A673 (cell line): ENCODE measurements around the gene DIP2B. TPM values are rescaled to one million over a fixed set of nuclear protein-coding genes. Genes with fewer than 3 reads are reported as not detected.

Experiments used
- BruUV-seq: library from RNA; stranded (reverse); fragments of 400-500 nt; replicated peaks from 2 replicates; lab custom pipeline; 2021; lab: Mats Ljungman, UMichigan
- CTCF ChIA-PET: fragments of 300-600 bp; sonication (Branson Sonifier 250); formaldehyde crosslinking; loops from one replicate; lab custom pipeline; 2022; ENCODE audit warnings: antibody characterized with exemption; lab: Charles Lee
- POLR2A ChIA-PET: fragments of 300-600 bp; sonication (Branson Sonifier 250); formaldehyde crosslinking; loops from one replicate; lab custom pipeline; 2022; ENCODE audit warnings: antibody characterized with exemption; ENCODE audit not compliant: low non-redundant PET; lab: Charles Lee
- DNase-seq: peaks from one replicate; pipeline ENCODE4 v3.0.0-alpha.2; 2015; ENCODE audit warnings: low spot score
- H3K27ac ChIP-seq: fragments of 200-600 bp; sonication (generic); 2 replicates; pipeline ENCODE4 v1.5.1; 2016; ENCODE audit warnings: mixed run types, low read depth, mild to moderate bottlenecking, mixed read lengths, antibody characterized with exemption, low read length; ENCODE audit not compliant: poor library complexity, severe bottlenecking
- H3K27me3 ChIP-seq: fragments of 200-600 bp; sonication (generic); replicated peaks from 2 replicates; pipeline ENCODE4 v1.6.1; 2017; ENCODE audit warnings: mixed run types, low read depth, mild to moderate bottlenecking, mixed read lengths, antibody characterized with exemption, low read length; ENCODE audit not compliant: insufficient read depth, poor library complexity
- H3K36me3 ChIP-seq: fragments of 200-600 bp; sonication (generic); 2 replicates; pipeline ENCODE4 v1.6.1; 2016; ENCODE audit warnings: mixed run types, mild to moderate bottlenecking, mixed read lengths, antibody characterized with exemption, low read length; ENCODE audit not compliant: insufficient read depth, poor library complexity, severe bottlenecking
- H3K4me1 ChIP-seq: fragments of 200-600 bp; sonication (generic); 2 replicates; pipeline ENCODE4 v1.6.1; 2017; ENCODE audit warnings: mixed run types, mild to moderate bottlenecking, mixed read lengths, antibody characterized with exemption, low read length; ENCODE audit not compliant: insufficient read depth, poor library complexity, severe bottlenecking
- H3K4me3 ChIP-seq: fragments of 200-600 bp; sonication (generic); 2 replicates; pipeline ENCODE4 v1.5.1; 2016; ENCODE audit warnings: low read depth, mixed run types, mild to moderate bottlenecking, mixed read lengths, low read length; ENCODE audit not compliant: poor library complexity, severe bottlenecking
- H3K9me3 ChIP-seq: fragments of 200-600 bp; sonication (generic); 2 replicates; pipeline ENCODE4 v1.6.1; 2016; ENCODE audit warnings: mixed run types, low read depth, mild to moderate bottlenecking, mixed read lengths, antibody characterized with exemption, low read length; ENCODE audit not compliant: poor library complexity, severe bottlenecking
- EZH2 ChIP-seq: fragments of 200-600 bp; sonication (generic); IDR thresholded peaks from 2 replicates; pipeline ENCODE4 v1.6.1; 2017; ENCODE audit warnings: borderline replicate concordance, low read depth, mild to moderate bottlenecking, mixed read lengths, antibody characterized with exemption, low read length; ENCODE audit not compliant: poor library complexity, severe bottlenecking
- intact Hi-C: fragments of 100-400 bp; cut with micrococcal nuclease; formaldehyde crosslinking; loops from one replicate; pipeline ENCODE4 v1.10.0; 2022; ENCODE audit not compliant: unreplicated experiment
- total RNA-seq: library from RNA; stranded (reverse); gene quantifications from 2 replicates; pipeline ENCODE4 v1.2.3, GENCODE V29; 2021
- TF ChIP-seq, protein P1 (sequence below): fragments of 300-800, 200-600 bp; sonication (generic); conservative IDR thresholded peaks from 2 replicates; pipeline ENCODE4 v1.5.1; 2017; ENCODE audit warnings: low read depth, mild to moderate bottlenecking, antibody characterized with exemption, low read length, moderate library complexity, mixed read lengths

DIP2B gene
- total RNA-seq, 1 experiment from 2014 or later = 40.5 TPM

DNA sequence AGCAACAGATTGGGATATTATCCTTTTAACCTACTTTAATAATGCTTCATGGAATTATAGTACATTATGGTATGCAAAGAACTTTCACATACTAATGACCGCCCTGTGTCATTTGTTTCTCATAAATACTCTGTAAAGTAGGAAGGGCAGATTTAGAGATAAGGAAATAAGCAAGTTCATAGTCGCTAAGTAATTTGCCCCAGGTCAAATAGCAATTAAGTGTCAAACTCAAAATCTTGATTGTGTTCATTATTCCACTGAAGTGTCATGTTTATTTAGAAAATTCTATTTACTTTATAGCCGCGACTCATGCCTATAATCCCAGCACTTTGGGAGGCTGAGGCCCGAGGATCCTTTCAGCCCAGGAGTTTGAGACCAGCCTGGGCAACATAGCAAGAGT, 160.4 kb downstream of the DIP2B start:
- no TSS peak for BruUV-seq
- Histone ChIP-seq H3K9me3 (no peaks in the 10 kb centered on the region), H3K4me3 (no peak overlapping the region), H3K27me3 (no peaks in the 10 kb centered on the region), H3K27ac (no peak overlapping the region), H3K36me3 (no peaks in the 10 kb centered on the region), H3K4me1 (peaks cover 26% of the 10 kb centered on the region)
- intact Hi-C loops = no loop called here
- no peak for TF ChIP-seq EZH2
- TF ChIP-seq, protein P1, sequence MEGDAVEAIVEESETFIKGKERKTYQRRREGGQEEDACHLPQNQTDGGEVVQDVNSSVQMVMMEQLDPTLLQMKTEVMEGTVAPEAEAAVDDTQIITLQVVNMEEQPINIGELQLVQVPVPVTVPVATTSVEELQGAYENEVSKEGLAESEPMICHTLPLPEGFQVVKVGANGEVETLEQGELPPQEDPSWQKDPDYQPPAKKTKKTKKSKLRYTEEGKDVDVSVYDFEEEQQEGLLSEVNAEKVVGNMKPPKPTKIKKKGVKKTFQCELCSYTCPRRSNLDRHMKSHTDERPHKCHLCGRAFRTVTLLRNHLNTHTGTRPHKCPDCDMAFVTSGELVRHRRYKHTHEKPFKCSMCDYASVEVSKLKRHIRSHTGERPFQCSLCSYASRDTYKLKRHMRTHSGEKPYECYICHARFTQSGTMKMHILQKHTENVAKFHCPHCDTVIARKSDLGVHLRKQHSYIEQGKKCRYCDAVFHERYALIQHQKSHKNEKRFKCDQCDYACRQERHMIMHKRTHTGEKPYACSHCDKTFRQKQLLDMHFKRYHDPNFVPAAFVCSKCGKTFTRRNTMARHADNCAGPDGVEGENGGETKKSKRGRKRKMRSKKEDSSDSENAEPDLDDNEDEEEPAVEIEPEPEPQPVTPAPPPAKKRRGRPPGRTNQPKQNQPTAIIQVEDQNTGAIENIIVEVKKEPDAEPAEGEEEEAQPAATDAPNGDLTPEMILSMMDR = no peak
- POLR2A ChIA-PET = no interaction called here
- CTCF ChIA-PET = interaction anchor here (1.2 kb wide), 1 partner anchor 160 kb away, joined by 7 read pairs; the partner anchor contains the start of gene DIP2B
- DNase-seq = no peak

DNA sequence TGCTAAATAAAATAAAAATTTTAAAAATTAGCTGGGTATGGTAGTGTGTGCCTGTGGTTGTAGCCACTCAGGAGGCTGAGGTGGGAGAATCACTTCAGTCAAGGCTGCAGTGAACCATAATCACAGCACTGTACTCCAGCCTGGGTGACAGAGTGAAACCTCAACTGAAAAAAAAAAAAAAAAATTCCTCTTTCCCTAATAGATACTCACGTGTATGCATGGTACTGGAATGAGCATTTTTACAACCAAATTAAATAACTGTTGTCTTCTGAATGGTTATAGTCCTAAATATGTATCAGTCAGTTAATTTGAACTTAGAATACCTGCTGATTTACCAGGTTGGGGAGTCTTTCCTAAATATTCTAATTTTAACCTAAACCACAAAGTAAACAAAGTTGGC, 160.8 kb downstream of the DIP2B start:
- BruUV-seq = no TSS peak
- Histone ChIP-seq H3K27ac (no peak overlapping the region), H3K4me1 (peaks cover 21% of the 10 kb centered on the region), H3K4me3 (no peak overlapping the region), H3K36me3 (no peaks in the 10 kb centered on the region), H3K9me3 (no peaks in the 10 kb centered on the region), H3K27me3 (no peaks in the 10 kb centered on the region)
- intact Hi-C loops = no loop called here
- DNase-seq = no peak
- no peak for TF ChIP-seq EZH2
- TF ChIP-seq, protein P1 = no peak
- ChIA-PET POLR2A (no interaction called here), CTCF (no interaction called here)

DNA sequence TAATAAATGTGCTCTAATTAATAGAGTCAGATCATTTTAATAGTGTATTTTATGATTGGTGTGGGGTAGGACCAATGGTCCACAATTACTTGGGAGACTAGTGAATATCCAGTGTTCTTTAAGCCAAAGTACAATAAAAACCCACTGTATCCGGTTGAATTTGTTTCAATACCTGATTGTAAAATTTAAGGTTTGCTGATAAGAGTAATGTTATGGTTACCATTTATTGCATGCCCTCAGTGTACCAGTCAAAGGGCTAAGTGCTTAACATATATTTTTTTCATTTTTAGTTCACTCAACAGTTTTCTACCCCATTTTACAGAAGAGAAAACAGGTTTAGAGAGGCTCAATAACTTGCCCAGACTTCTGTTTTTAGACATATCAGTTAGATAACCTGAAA, 161.2 kb downstream of the DIP2B start:
- Histone ChIP-seq H3K27me3 (no peaks in the 10 kb centered on the region), H3K4me1 (peaks cover 21% of the 10 kb centered on the region), H3K27ac (no peak overlapping the region), H3K4me3 (no peak overlapping the region), H3K9me3 (no peaks in the 10 kb centered on the region), H3K36me3 (no peaks in the 10 kb centered on the region)
- no peak for TF ChIP-seq EZH2
- TF ChIP-seq, protein P1 = no peak
- no peak for DNase-seq
- ChIA-PET POLR2A (no interaction called here), CTCF (no interaction called here)
- intact Hi-C loops = no loop called here
- BruUV-seq = no TSS peak
